AG04449 (cell line): ENCODE measurements around the gene ZNF526.

Experiments
- CTCF ChIA-PET: fragments of 350-600 bp; formaldehyde crosslinking; extraction: SDS; loops from one replicate; lab custom pipeline; 2021; ENCODE audit warnings: antibody characterized with exemption; lab: Yijun Ruan, JAX
- POLR2A ChIA-PET: fragments of 400-600, 350-600 bp; formaldehyde crosslinking; extraction: SDS; loops from one replicate; lab custom pipeline; 2020; ENCODE audit warnings: antibody characterized with exemption, inconsistent platforms; lab: Yijun Ruan, JAX
- DNase-seq: peaks from one replicate; pipeline ENCODE4 v3.0.0-alpha.2; 2010; ENCODE audit warnings: low read depth, low spot score
- H3K4me3 ChIP-seq: 2 replicates; pipeline ENCODE4 v1.5.1; 2011; ENCODE audit warnings: low read depth, mild to moderate bottlenecking, control low read depth, low read length
- TF ChIP-seq, protein P1 (sequence below): IDR thresholded peaks from one replicate; pipeline ENCODE4 v1.5.1; 2011; ENCODE audit warnings: mild to moderate bottlenecking, moderate library complexity, low read length, control low read depth, inconsistent platforms; ENCODE audit not compliant: insufficient read depth; ENCODE audit errors: missing control alignments

The ZNF526 gene

DNA sequence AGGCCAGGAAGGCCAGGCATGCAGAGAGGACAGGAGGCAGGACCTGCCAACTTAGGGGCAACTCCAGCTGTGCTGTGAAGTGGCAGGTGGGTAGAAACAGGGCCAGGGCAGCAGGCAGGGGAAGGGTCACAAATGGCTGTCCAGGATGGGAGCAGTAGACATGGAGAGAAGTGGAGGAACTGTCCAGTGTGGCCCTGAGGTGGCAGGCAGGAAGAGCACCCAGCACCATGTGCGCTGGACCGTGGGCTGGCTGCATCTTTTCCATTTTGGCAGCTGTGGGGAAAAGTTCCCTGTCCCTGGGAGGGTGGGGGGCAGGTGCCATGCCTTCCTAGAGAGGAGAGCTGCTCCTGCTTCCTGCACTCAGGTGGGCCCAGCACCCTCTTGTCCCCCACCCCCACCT, 16.4 kb upstream of the ZNF526 start:
- CTCF ChIA-PET = interaction anchor here (1.5 kb wide), 1 partner anchor 19 kb away, joined by 5 read pairs; no protein-coding TSS in a partner anchor
- DNase-seq = no peak
- no peak overlapping the region for H3K4me3 ChIP-seq
- TF ChIP-seq, protein P1, sequence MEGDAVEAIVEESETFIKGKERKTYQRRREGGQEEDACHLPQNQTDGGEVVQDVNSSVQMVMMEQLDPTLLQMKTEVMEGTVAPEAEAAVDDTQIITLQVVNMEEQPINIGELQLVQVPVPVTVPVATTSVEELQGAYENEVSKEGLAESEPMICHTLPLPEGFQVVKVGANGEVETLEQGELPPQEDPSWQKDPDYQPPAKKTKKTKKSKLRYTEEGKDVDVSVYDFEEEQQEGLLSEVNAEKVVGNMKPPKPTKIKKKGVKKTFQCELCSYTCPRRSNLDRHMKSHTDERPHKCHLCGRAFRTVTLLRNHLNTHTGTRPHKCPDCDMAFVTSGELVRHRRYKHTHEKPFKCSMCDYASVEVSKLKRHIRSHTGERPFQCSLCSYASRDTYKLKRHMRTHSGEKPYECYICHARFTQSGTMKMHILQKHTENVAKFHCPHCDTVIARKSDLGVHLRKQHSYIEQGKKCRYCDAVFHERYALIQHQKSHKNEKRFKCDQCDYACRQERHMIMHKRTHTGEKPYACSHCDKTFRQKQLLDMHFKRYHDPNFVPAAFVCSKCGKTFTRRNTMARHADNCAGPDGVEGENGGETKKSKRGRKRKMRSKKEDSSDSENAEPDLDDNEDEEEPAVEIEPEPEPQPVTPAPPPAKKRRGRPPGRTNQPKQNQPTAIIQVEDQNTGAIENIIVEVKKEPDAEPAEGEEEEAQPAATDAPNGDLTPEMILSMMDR = no peak
- POLR2A ChIA-PET = interaction anchor here (0.6 kb wide), 1 partner anchor 117 kb away, joined by 3 read pairs; no protein-coding TSS in a partner anchor

DNA sequence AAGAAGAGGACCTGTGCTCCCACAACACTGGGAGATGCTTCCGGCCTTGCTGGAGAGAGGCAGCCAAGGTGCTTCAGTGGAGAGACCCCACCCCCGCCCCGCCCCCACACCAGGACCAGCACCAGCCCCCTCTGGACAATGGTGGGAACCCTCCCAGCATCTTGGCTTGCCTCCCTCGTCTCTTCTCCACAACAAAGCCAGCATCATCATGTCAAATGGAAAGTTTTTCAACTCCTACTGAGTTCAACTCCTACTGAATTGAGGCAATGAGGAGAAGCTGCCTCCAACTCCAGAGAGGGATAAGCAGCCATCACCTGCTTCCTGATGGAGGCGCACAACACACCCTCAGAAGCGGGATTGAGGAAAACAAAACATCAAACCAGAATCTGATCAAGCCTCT, 15.4 kb upstream of the ZNF526 start:
- POLR2A ChIA-PET = no interaction called here
- TF ChIP-seq, protein P1 = no peak
- no peak for DNase-seq
- CTCF ChIA-PET = interaction anchor here (1.5 to 1.6 kb wide), 2 partner anchors 11 to 20 kb away, joined by 5 to 9 read pairs; no protein-coding TSS in a partner anchor
- H3K4me3 ChIP-seq = no peak overlapping the region

DNA sequence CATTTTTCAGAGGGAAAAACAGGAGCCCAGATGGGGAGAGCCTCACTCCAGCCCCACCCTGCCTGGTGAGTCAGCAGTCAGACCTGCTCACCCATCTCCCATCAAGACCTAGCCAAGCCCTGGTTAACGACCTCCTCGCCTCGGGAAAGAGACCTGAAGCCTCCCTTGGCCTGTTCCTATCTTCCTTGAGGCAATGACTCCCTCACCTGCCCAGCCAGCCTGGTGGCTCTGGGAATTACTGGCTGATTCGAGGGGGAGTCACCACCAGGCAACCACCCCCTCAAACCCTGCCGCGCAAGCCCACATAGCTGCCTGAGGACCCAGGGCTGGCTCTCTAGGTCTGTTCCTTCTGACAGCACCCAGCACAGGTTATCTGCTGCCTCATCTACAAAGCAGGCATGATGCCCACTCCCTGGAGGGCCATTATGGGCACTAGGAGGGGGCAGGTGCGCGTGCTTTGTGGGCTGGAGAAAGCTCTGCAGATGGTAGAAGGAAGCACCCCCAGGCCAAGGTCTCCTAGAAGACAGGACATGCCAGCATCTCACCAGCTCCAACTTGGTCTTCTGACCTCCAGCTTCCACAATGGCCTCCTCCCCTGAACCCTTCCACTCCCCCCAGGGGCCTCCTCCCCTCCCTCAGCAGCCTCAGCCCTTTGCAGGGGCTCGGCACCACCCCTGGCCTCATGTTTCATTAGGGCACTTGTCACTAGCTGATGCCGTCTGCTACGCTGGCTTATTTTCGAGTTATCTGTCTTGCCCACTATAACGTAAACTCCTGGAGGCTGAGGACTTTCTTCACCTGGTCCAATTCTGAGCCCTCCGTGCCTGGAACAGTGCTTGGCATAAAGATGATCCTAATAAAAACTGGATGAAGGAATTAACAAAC, 13.0 kb upstream of the ZNF526 start:
- ChIA-PET CTCF (interaction anchor here (1.4 to 3.1 kb wide), 5 partner anchors 10 to 98 kb away, joined by 4 to 16 read pairs (median 8); partner anchors contain the start of gene DEDD2), POLR2A (interaction anchor here (1.0 kb wide), 1 partner anchor 12 kb away, joined by 3 read pairs; no protein-coding TSS in a partner anchor)
- no peak for DNase-seq
- H3K4me3 ChIP-seq = no peak overlapping the region
- TF ChIP-seq, protein P1 = no peak

DNA sequence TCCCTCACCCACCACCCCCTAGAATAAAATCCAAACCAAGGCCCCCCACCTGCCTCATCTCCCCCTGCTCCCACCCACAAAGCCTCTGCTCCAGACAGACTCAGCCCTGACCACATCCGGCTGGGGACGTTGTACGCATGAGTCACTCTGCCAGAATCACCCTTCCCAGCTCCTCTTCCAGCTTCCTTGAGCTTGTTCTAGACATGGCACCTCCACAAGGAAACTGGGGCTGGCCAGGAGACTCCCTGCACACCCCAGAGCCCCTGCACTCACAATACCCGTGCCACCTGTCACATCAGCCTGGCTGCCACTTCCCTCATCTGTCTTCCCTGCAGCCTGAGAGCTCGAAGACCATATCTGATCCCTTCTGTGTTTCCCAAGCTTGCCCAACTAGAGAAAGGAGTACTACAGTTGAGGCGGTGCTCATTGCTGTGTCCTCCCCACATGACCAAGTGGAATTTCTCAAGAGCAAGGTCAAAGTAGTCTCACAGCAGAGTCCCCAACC, 12.3 kb upstream of the ZNF526 start:
- ChIA-PET POLR2A (interaction anchor here (0.5 to 1.0 kb wide), 3 partner anchors 12 to 65 kb away, joined by 3 read pairs; partner anchors contain the start of gene GSK3A), CTCF (interaction anchor here (1.4 to 3.1 kb wide), 5 partner anchors 9 to 99 kb away, joined by 4 to 16 read pairs (median 8); partner anchors contain the start of gene DEDD2)
- peak; percentile 40 for DNase-seq
- TF ChIP-seq, protein P1 = no peak
- no peak overlapping the region for H3K4me3 ChIP-seq

DNA sequence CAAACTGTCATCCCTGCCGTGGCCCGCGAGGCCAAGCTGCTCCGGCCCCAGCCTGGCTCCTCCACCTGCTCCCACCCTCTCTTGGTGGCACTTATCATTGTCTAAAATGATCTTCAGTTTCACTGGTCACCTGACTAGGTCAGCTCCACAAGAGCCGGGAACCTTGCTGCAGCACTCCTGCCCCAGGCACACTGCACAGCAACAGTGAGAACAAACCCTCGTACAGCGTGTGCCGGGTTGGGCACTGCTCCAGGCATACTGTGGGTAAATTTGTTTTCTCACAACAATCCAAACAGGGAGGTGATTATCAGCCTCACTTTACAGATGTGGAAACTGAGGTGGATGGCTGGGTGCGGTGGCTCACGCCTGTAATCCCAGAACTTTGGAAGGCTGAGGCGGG, 11.5 kb upstream of the ZNF526 start:
- CTCF ChIA-PET = interaction anchor here (1.4 to 1.8 kb wide), 2 partner anchors 8 to 32 kb away, joined by 4 to 8 read pairs; partner anchors contain the start of gene DEDD2
- H3K4me3 ChIP-seq = no peak overlapping the region
- TF ChIP-seq, protein P1 = no peak
- DNase-seq = no peak
- POLR2A ChIA-PET = no interaction called here

DNA sequence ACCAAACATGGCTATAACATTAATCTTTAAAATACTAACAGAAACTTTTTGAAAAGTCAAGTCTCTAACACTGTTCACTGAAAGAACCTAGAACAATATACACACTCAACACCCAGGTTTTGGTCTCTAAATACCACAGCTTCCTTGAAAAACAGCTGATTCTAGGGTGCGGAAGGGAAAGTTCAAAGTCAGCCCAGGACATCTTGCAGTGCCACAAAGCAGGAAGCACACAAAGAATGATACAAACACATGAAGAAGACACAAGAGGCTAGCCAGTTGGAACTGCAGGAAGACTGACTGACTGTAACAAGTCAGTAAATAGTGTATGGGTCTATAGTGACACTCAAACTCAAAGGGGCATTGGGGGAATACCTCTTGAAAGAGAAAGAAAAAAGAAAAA, 7.2 kb upstream of the ZNF526 start:
- TF ChIP-seq, protein P1 = no peak
- POLR2A ChIA-PET = no interaction called here
- CTCF ChIA-PET = no interaction called here

More for the DNA sequence above, 7.2 kb upstream of the ZNF526 start:
- H3K4me3 ChIP-seq = no peak overlapping the region
- no peak for DNase-seq
